GM19468 (cell line): ENCODE results near the gene FAM222B.
A peak's percentile ranks its signal among the peaks of the same experiment; 100 is the strongest.
"Not testable (repeated sequence)": the region's sequence is repeated elsewhere in the genome, so short reads cannot be mapped to it uniquely, and the experiment has no call there.

Source experiments
- ATAC-seq: cut with Tn5 transposase; IDR thresholded peaks from one replicate; pipeline ENCODE4 v1.9.1; 2021; ENCODE audit warnings: mild to moderate bottlenecking, moderate library complexity, moderate number of reproducible peaks; ENCODE audit not compliant: unreplicated experiment; ENCODE audit errors: extremely low read depth

Gene FAM222B

DNA sequence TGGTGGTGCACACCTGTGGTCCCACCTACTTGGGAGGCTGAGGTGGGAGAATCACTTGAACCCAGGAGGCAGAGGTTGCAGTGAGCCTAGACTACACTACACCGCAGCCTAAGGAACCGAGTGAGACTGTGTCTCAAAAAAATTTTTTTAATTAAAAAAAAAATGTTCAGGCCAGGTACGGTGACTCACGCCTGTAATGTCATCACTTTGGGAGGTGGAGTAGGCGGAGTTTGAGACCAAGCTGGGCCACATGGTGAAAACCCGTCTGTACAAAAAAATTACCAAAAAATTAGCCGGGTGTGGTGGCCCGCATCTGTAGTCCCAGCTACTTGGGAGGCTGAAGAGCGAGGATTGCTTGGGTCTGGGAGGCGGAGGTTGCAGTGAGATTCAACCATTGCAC, 3.6 kb upstream of the FAM222B start:
- ATAC-seq: no peak

DNA sequence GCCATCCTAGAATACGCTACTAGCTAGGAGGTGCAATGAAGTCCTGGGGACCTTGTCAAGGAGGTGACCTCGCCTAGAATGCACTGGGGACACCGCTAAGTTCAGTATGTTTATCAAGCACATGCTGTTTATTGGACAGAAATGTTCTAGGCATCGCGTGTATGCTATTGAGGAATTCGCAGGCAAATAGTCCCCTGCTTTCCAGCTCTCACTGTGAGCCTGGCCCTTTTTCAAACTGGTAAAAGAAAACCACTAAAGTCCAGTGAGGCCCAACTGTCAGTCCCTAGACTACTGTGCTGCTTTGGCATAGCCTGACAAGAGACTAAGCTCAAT, 1.2 kb upstream of the FAM222B start:
- ATAC-seq: no peak

DNA sequence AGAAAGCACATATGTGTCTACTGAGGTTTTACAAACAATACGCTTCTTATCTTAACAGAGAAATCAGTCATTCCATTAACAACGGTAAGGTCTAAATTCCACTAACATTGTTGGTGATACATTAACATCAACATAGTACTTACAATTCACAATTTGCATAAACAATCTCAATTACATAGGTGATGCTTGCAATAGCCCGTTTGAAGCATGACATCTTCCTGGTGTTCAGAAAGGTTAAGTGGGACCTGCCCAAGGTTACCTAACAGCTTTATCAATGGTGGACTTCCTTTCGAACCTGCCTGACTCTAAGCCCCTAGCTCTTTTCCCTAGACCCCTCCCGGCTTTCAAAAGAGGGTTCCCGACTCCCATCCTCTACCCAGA, 699 bp downstream of the FAM222B start:
- no peak for ATAC-seq

DNA sequence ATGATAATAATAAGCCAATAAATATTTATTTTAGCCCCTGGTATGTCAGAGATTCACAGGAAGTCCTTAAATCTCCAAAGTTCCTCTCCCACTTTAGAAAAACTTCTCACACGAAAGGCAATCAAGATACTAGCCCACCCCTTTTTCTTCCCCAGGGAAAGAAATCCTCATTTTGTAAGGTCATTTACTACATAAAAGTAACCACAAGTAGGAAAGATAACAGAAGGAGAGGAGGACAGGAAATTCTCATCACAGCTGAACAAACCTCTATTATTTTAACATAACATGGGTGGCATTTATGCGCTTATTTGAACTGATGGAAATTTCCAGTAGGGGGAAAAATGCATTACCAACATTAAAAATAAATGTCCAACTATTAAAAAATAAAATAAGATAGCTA, 3.4 kb downstream of the FAM222B start:
- ATAC-seq: no peak

DNA sequence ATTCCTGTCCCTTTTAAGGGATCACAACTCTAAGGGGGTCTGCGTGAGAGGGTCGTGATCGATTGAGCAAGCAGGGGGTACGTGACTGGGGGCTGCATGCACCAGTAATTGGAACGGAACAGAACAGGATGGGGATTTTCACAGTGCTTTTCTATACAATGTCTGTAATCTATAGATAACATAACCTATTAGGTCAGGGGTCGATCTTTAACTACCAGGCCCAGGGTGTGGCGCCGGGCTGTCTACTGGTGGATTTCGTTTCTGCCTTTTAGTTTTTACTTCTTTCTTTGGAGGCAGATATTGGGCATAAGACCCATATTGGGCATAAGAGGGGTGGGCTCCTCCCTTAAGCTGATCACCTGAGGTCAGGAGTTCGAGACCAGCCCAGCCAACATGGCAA, 6.0 kb downstream of the FAM222B start:
- not testable (repeated sequence) for ATAC-seq

DNA sequence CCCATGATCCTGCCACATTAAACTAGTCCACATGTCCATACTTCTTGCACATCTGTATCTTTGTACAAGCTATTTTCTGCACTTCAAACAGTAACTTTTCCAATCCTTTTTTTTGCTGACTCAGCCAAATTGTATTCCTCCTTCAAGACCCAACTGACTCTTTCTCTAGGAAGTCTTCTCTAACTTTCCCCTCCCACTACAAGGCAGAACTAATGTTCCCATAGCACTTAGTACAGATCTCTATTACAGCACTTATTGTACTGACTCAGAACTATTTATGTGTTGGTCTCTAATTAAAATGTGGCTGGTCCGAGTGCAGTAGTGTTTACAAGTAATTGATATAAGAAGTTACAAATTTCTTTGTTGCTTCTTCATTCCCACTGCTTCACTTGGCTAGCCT, 8.2 kb downstream of the FAM222B start:
- ATAC-seq: no peak

DNA sequence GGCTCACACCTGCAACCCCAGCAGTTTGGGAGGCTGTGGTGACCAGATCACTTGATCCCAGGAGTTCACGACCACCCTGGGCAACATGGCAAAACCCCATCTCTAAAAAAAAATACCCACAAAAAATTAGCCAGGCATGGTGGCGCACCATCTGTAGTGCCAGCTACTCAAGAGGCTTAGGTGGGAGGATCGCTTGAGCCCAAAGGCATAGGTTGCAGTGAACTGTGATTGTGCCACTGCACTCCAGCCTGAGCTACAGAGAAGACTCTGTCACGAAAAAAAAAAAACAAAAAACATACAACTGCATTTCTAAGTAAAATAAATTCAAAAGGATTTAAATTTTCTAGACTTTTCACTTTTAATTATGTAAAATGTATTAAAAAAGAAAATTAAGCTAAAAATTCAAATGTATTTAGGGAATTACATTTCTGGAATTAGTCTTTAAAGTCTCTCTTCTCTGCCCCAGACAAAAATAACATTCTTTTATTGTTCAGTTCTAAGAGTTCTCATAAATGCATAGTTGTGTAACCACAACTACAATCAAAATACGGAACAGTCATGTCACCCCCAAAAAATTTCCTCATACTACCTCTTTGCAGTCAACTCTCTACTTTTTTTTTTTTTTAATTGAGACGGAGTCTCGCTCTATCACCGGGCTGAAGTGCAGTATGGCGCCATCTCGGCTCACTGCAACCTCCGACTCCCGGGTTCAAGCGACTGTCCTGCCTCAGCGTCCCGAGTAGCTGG, 14.1 kb downstream of the FAM222B start:
- ATAC-seq: no peak

DNA sequence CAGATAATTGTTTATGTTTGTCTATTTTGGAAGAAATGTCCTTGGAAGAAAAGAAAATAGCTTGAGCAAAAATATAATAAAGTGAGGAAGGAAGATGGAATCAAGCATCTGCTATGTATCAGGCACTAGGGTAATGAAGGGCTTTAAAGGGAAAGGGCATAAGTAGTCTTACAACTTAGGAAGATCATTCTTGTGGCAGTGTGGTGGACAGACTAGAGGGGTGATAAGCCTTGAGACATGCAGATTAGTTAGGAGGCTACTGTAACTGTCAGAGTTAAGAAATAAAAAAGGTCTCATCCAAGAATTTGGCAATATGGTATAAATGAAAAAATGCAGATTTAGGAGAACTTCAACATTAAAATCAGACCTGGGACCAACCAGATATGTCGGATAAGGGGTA, 14.9 kb downstream of the FAM222B start:
- ATAC-seq: no peak

DNA sequence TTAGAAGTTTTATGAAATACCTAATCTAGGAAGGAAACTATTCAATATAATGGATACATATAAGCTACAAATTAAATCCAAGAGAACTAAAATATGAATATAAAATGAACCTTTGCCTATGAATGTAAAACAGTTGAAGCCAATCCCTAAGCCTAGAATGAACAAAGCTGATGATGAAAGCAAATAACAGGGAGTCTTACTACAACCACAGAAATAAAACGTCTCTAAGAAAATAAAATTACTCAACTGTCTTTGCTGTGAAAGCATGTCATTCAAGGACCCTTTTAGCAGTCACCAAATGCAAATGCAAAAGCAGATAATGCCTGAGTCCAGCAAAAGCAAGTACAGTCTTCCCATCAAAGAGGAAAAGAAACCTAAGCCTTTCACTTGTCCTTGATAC, 23.0 kb downstream of the FAM222B start:
- no peak for ATAC-seq

DNA sequence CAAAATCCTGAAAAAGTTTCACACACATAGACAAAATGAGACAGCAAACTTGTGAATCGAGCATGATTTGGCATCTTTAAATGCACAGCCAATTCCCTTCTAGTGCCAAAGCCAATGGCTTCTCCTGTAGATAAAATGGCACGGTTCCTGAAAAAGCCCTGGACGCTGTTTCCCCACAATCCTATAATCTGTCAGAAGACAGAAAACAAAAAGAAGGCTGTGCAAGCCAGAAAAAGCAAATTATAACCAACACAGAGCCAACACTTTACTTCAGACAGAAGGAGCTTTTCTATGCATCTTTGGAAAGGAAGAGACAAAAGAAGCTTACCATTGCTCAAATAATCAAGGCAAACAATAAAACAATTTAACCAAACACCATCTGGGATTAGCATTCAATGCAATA, 23.8 kb downstream of the FAM222B start:
- ATAC-seq: no peak

DNA sequence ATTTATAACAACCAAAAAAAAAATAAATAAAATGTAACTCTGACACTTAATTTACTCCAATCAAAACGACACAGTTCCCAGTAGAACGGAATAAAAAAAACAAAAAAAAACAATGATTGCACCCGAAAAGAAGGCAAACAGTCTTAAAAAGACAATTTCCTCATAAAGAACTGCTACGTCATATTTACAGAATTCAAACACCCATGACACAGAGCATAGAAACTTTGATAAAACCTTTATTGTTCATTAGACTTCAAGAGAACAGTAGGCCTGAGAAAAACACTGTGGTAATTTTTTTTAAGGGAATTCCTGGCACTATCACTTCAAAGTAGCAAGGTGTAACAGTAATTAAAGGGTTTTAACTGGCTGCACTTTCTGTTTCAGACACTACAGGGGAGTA, 26.1 kb downstream of the FAM222B start:
- no peak for ATAC-seq

DNA sequence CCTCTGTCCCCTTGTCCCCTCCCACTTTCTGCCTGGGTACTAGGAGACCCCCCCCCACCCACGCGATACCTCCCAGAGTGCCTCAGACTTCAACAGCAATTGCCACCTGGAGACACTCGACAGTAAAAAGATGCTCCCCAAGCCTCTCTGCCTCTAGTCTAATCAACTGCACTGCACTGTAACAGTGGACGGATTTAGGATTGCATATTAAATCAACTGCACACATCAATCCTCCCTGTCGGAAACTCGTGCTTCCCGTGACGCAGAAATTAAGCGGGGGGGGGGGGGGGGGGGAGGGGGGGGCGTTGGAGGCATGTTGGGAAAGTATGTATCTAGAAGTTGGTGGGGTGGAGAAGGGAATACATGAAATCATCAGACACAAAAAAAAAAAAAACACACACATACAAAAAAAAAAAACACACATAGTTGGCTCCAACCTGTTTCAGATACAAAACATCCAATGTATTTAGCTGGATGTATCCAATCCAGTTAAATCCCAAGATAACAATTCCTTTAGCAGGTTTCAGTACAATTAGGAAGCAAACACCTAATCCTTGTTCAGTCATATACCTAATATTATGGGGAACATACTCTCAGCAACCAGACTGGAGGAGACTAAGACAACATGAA, 29.7 kb downstream of the FAM222B start:
- ATAC-seq: no peak

DNA sequence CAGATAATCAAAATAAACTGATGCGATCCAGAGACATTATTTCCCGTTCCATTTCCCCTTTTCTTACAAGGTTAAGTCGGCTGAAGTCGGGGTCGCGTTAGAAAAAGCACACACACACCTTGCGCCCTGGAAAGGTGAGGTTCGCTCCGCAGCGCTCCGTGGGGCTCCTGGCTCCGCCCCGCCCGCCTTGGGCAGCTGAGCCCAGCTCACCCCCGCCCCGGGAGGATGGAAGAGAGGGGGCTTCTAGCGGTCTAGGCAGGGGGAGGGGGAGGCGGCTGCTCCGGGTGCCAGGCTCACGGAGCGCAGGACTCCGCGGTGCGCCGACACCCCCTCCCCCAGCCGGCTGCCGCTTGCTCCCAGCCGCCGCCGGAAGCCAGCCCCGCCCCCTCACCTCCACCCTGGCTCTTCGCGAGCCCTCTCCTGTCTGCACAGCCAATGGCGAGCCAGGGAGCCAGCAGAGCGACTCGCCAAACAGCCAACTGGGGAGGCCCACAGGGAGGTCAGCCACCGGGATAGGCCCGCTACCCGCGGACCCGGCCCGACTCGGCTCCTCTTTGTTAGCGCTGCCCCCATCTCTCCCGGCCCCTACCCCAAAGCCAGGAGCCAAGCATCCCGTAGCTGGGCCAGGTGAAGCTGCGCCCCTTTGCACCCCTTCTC, 30.4 kb downstream of the FAM222B start:
- ATAC-seq: peak; percentile 92

DNA sequence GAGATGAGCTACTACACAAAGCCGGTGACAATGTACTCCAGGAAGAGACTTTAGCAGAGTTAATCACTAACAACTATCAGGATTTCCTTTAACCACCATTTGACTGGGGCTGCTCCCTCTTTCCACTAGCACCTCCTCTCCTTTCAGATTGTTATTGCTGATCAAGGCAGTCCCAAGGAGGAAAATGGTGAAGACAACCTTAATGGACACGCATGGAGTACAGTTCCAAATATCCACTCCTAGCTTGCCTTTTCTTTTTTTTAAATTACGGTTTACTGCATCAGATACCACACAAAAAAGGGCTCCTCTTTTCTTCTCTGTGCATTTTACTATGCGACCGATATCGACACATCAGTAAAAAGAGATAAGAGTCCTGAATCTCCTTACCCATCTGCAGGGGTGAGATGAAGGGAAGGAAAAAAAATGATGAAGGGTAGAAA, 30.9 kb downstream of the FAM222B start:
- no peak for ATAC-seq

DNA sequence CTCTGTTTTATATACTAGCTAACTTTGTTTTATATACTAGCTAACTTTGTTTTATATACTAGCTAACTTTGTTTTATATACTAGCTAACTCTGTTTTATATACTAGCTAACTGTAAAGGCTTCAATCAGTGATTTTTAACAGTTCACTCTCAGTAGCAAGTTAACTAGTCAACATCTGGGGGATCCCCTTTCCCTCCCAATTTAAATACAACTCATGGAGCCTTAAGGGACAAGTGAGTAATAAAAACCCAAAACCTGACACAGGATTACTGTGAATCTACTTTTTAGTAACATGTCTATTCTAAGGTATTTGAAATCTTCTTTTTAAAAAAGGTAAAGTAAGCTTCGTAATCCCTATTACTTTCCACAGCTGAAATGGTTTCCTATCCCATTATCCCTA, 32.2 kb downstream of the FAM222B start:
- no peak for ATAC-seq

DNA sequence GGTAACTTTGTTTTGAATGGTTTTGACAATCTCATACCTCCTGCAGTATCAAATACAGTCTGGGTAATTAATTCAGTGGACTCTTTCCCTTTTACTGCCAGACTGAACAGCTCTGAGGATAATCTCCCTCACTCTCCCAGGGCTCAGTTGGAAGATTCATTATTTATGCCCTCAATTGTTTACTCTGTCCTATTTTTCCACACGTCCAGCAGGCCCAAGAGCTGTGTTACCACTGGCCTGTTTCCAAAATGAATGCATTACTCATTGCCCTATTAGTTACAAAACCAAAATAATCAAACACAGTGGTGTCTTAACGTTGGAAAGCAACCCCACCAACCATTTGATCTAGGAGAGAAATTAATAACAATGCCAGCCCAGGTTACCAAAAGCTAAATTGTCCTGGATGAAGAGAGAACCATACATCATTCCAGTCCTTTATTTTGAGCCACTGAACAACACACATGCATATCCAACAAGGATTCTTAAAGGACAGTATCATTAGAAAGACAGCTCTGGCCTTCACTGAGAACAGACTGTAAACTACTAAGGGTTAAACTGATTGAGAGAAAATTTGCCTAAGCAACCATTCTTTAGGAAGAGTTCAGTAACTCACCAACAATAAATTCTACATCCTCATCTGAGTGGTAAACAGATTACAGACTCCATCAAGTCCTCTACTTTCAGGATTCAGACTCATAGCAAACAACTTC, 34.5 kb downstream of the FAM222B start:
- no peak for ATAC-seq

DNA sequence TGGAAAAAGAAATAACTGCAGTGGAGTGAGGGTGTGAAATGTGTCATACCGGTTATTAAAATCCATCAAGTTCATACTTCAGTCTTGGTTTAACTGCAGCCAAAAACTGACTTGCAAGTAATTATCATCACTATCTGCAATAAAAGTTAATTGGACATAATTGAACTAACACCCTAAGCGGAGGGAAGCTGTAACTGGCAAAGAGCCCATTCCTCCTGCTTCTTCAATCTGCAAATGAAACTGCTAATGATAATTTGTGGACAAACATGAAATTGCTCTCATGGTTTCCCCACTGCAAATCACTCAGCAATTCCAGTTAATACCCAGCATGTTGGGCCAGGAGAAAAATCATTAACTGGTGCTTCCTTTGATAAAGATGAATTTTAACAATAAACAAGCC, 46.5 kb downstream of the FAM222B start:
- no peak for ATAC-seq

DNA sequence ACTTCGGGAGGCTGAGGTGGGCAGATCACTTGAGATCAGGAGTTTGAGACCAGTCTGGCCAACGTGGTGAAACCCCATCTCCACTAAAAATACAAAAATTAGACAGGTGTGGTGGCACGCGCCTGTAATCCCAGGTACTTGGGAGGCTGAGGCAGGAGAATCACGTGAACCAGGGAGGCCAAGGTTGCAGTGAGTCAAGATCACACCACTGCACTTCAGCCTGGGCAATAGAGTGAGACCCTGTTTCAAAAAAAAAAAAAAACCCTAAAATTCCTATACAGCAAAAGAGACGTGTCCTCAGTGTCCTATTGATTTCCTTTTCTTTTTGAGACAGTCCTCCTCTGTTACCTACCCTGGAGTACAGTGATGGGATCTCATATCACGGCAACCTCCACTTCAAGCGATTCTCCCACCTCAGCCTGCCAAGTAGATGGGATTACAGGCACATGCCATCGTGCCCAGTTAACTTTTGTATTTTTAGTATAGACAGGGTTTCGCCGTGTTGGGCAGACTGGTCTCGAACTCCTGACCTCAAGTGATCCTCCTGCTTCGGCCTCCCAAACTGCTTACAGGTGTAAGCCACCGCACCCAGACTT, 47.6 kb downstream of the FAM222B start:
- not testable (repeated sequence) for ATAC-seq

DNA sequence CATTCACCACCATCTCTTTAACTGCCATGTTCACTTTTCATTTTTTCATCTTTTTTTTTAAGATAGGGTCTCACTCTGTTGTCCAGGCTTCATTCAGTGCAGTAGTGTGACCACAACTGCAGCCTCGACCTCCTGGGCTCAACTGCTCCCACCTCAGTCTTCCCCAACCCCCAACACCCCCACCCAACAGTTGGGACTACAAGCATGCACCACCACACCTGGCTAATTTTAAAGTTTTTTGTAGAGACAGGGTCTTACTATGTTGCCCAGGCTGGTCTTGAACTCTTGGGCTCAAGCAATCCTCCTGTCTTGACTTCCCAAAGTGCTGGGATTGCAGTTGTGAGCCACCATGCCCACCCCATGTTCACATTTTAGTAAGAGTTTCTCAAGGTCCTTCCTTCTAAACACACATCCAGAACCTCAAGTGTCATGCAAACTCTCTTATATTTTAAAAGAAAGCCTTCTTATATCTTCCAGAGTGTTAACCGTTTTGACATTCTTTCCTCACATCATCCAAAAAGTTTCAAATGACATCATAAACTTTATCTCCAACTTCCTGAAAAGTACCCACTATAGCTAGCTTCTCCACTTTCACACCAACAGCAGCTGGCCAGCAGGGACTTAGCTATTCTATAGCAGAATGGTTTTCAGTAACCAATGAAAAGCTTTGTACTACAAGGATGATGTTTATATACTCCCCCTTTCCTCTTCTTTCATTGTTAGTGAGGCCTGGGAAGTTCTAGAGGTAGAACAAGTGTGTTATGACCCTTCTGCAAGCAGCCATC, 49.5 kb downstream of the FAM222B start:
- no peak for ATAC-seq

DNA sequence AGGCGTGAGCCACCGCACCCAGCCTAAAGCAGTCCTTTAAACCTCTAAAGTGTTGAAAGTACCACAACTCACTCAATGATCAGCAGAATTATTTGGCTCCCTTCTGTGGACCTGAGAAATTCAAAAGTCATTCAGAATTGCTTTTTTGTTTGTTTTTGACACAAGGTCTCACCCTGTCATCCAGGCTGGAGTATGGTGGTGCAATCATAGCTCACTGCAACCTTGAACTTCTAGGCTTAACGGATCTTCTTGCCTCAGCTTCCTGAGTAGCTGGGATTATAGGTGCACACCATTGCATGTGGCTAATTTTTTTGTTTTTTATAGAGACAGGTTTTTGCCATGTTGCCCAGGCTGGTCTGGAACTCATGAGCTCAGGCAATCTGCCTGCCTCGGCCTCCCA, 54.5 kb downstream of the FAM222B start:
- no peak for ATAC-seq
